ENCODE data around the gene NPL.

NPL gene

GRCh38 chr1:182847105-182847504 lies 57.5 kb downstream of the NPL start:
- TF ChIP-seq CTCF (conservative IDR thresholded peaks at IDR 0.05; ENCODE audit: low read depth, low read length) = no peak
- no peak overlapping the region for H3K4me3 ChIP-seq (ENCODE audit: low read length)
- no peak for DNase-seq (ENCODE audit: low read depth)

GRCh38 chr1:182848736-182849135 lies 59.2 kb downstream of the NPL start:
- no peak for DNase-seq (ENCODE audit: low read depth)
- H3K4me3 ChIP-seq (ENCODE audit: low read length) = no peak overlapping the region
- TF ChIP-seq CTCF (conservative IDR thresholded peaks at IDR 0.05; ENCODE audit: low read depth, low read length) = no peak

GRCh38 chr1:182850319-182850718 lies 60.7 kb downstream of the NPL start:
- no peak for DNase-seq (ENCODE audit: low read depth)
- no peak for TF ChIP-seq CTCF (conservative IDR thresholded peaks at IDR 0.05; ENCODE audit: low read depth, low read length)
- H3K4me3 ChIP-seq (ENCODE audit: low read length) = no peak overlapping the region

- no peak for DNase-seq (ENCODE audit: low read depth)
- no peak for TF ChIP-seq CTCF (conservative IDR thresholded peaks at IDR 0.05; ENCODE audit: low read depth, low read length)
- H3K4me3 ChIP-seq (ENCODE audit: low read length) = no peak overlapping the region
Observed at GRCh38 chr1:182851825-182852224, 62.3 kb downstream of the NPL start.

GRCh38 chr1:182855911-182856310 lies 66.3 kb downstream of the NPL start:
- DNase-seq (ENCODE audit: low read depth) = no peak
- no peak for TF ChIP-seq CTCF (conservative IDR thresholded peaks at IDR 0.05; ENCODE audit: low read depth, low read length)
- no peak overlapping the region for H3K4me3 ChIP-seq (ENCODE audit: low read length)

GRCh38 chr1:182857212-182857611 lies 67.6 kb downstream of the NPL start:
- H3K4me3 ChIP-seq (ENCODE audit: low read length) = no peak overlapping the region
- no peak for DNase-seq (ENCODE audit: low read depth)
- no peak for TF ChIP-seq CTCF (conservative IDR thresholded peaks at IDR 0.05; ENCODE audit: low read depth, low read length)

GRCh38 chr1:182860658-182861057 lies 71.1 kb downstream of the NPL start:
- no peak for TF ChIP-seq CTCF (conservative IDR thresholded peaks at IDR 0.05; ENCODE audit: low read depth, low read length)
- no peak for DNase-seq (ENCODE audit: low read depth)
- no peak overlapping the region for H3K4me3 ChIP-seq (ENCODE audit: low read length)
